Kidney epithelial cell (primary cell): ENCODE measurements around the gene ZNF366. TPM values are rescaled to one million over a fixed set of nuclear protein-coding genes. Genes with fewer than 3 reads are reported as not detected.
A peak's percentile ranks its signal among the peaks of the same experiment; 100 is the strongest.

ENCODE experiments used
- DNase-seq: peaks from one replicate; pipeline ENCODE4 v3.0.0-alpha.2; 2010; ENCODE audit warnings: low read depth
- H3K27me3 ChIP-seq: 2 replicates; pipeline ENCODE4 v1.6.0; 2011; ENCODE audit warnings: low read length; ENCODE audit not compliant: control insufficient read depth, insufficient read depth
- H3K36me3 ChIP-seq: 2 replicates; pipeline ENCODE4 v1.5.1; 2011; ENCODE audit warnings: low read length; ENCODE audit not compliant: control insufficient read depth, insufficient read depth
- H3K4me3 ChIP-seq: 2 replicates; pipeline ENCODE4 v1.5.1; 2011; ENCODE audit warnings: low read depth, mild to moderate bottlenecking, control low read depth, low read length
- CTCF ChIP-seq: IDR thresholded peaks from 2 replicates; pipeline ENCODE4 v1.5.1; 2011; ENCODE audit warnings: mild to moderate bottlenecking, moderate library complexity, low read length, control low read depth, inconsistent platforms; ENCODE audit not compliant: insufficient read depth, poor library complexity, severe bottlenecking
- total RNA-seq: library from RNA; depleted of rRNA; stranded (reverse); fragments of >200 nt; gene quantifications from 2 replicates; pipeline ENCODE4 v1.2.3, GENCODE V29; 2015

Gene ZNF366
- 0.13 TPM in 1 of 2 replicates, not detected in the other for total RNA-seq

DNA sequence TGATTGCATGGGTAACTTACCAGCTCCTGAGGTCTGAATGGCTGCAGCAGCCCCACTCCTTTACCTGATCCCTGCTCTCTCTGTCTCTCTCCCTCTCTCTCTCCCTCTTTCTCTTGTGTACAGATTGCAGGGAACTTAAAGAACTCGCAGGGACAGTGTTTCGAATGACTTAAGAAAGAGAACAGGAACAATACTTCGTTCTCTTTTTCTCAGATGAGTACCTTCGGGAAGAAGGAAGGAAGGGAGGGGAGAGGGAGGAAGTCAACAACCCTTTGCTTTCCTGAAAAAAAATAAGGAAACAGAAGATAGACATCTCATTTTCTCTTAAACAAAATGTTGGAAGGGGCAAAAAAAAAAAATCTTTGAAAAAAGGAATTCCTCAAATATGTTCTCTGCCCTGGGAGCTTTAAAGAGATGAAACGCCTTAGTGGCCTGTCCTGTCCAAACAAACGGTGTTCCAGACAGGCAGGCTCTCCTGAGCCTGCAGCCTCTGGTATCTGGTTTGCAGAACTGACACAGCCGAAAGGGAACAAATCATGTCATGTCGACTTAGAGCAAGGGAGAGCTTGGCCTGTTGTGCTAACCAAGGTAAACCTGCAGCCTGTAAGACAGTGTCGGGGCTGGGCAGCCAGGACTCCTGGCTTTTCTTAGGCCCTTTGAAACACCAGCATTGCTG lies at the start of gene ZNF366:
ZNF366 (minus strand) TSS at position 180 of the 676 bp plus-strand sequence. CDS start 45,914 bp downstream, outside the sequence.
- no peak for TF ChIP-seq CTCF
- DNase-seq, result no peak
- Histone ChIP-seq H3K36me3 (no peaks in the 10 kb centered on the region), H3K4me3 (no peak within 1 kb of the TSS), H3K27me3 (no peaks in the 10 kb centered on the region)

DNA sequence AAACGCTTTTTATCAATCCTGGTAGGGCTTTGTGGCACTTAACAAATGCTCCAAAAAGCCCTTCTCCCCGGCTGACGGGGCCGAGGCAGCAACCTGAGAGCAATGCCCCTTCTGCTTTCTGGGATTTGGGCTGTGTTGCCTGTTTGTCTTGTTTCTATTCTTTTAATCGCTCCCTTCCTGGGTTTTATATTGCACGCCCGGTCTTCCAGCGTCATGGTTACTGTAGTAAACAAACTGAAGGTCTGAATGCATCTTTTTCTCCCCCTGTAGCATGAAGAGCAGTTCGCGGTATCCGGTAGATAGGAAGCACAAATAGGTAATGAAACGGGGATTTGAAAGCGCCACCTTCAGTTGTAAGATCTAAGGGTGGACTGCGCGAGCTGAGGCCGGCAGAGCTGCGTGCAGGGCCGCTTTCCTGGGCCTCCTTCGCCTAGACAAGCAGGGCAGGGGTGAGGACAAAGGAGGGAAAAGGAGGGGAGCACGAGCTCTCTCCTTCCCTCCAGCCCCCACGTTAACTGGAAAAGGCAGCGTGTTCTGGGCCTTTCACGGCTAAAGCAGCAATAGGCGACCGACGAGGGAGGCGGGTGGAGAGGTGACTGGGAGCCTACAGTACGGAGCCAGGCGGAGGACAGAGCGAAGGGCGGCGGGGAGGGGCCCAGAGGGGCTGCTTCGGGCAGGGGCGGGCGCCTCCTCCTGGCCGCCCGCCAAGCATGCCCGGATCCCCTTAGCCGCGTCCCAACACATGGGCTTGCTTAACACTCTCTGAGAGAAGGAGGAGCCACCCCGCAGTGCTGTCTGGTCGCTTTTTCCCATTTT lies 49.3 kb upstream of the ZNF366 start:
- DNase-seq, result no peak
- no peaks in the 10 kb centered on the region for H3K36me3 ChIP-seq
- H3K27me3 ChIP-seq, result no peaks in the 10 kb centered on the region
- peak; percentile 22 for TF ChIP-seq CTCF
- peak overlapping the region; percentile 27 for H3K4me3 ChIP-seq

DNA sequence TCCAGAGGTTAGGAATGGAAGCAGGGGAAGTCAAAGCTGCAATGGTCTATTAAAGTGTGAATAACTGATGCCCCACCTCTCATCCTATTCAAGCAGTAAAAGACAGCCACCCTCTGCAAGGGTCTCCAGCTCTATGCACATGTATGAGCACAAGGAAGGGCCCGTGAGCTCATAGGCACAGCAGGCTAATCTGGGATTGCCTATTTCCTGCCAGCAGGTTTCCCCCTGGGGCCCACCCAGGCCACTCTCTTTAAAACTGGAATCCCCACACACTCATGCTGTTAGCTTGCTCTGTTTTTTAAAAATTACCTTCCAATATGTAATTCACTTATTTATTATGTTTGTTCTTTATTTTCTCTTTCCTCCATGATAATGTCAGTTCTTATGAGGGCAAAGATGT lies 48.7 kb upstream of the ZNF366 start:
- DNase-seq, result no peak
- TF ChIP-seq CTCF, result no peak
- Histone ChIP-seq H3K36me3 (no peaks in the 10 kb centered on the region), H3K4me3 (no peak overlapping the region), H3K27me3 (no peaks in the 10 kb centered on the region)

DNA sequence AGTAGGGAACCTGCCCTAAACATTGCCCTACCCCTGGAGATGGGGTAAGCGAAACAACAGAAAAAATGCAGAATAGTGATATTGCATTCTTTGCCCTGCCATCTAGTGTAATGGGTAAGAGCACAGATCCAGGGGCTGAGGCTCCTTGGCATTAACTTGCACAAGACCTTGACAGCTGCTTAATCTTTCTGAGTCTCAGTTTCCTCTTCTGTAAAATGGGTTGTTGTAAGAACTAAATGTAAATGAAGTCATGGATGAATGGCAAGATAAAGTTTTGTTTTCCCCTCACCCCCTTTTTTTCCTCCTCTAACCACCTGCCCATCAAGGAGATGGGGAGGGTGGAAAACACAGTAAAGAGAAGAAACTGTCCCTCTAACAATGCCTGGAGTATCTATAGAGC lies 47.7 kb upstream of the ZNF366 start:
- TF ChIP-seq CTCF, result no peak
- Histone ChIP-seq H3K4me3 (no peak overlapping the region), H3K36me3 (no peaks in the 10 kb centered on the region), H3K27me3 (no peaks in the 10 kb centered on the region)
- no peak for DNase-seq

GRCh38 chr5:72552041-72552557 lies 44.9 kb upstream of the ZNF366 start:
- H3K4me3 ChIP-seq, result no peak overlapping the region
- H3K27me3 ChIP-seq, result no peaks in the 10 kb centered on the region
- no peak for TF ChIP-seq CTCF
- H3K36me3 ChIP-seq, result no peaks in the 10 kb centered on the region
- DNase-seq, result no peak
